MG63 (cell line): ENCODE data around the gene TRIM34. TPM values are rescaled to one million over a fixed set of nuclear protein-coding genes. Genes with fewer than 3 reads are reported as not detected.
"Not testable (repeated sequence)": the region's sequence is repeated elsewhere in the genome, so short reads cannot be mapped to it uniquely, and the experiment has no call there.

Experiments
- DNase-seq: peaks from one replicate; pipeline ENCODE4 v3.0.0-alpha.2; 2020
- H3K27me3 ChIP-seq: fragments of 250-450 bp; sonication (Bioruptor Pico); 2 replicates; pipeline ENCODE4 v1.5.1; 2020; ENCODE audit warnings: mild to moderate bottlenecking, moderate library complexity
- H3K36me3 ChIP-seq: fragments of 250-450 bp; sonication (Bioruptor Pico); 2 replicates; pipeline ENCODE4 v1.5.1; 2020; ENCODE audit warnings: mild to moderate bottlenecking, moderate library complexity
- H3K4me3 ChIP-seq: fragments of 250-450 bp; sonication (Bioruptor Pico); 2 replicates; pipeline ENCODE4 v1.5.1; 2020; ENCODE audit warnings: mild to moderate bottlenecking, moderate library complexity
- H3K9me3 ChIP-seq: fragments of 250-450 bp; sonication (Bioruptor Pico); 2 replicates; pipeline ENCODE4 v1.5.1; 2020; ENCODE audit warnings: mild to moderate bottlenecking, moderate library complexity
- total RNA-seq: library from RNA; depleted of rRNA; stranded (reverse); fragments of >200 nt; shearing (Covaris generic); gene quantifications from 2 replicates; pipeline ENCODE4 v1.2.3, GENCODE V29; 2014; ENCODE audit warnings: low replicate concordance

Gene TRIM34
- total RNA-seq, 1 experiment from 2014 or later, result 10.7 TPM

GRCh38 chr11:5665051-5665570 lies 40.3 kb downstream of the TRIM34 start:
- Histone ChIP-seq H3K27me3 (no peaks in the 10 kb centered on the region), H3K9me3 (no peaks in the 10 kb centered on the region), H3K4me3 (no peak overlapping the region), H3K36me3 (peaks cover 15% of the 10 kb centered on the region)
- no peak for DNase-seq

GRCh38 chr11:5665746-5666401 lies 41.1 kb downstream of the TRIM34 start:
- peaks cover 15% of the 10 kb centered on the region for H3K36me3 ChIP-seq

GRCh38 chr11:5666402-5666793 lies 41.6 kb downstream of the TRIM34 start:
- DNase-seq, result no peak
- Histone ChIP-seq H3K4me3 (no peak overlapping the region), H3K27me3 (no peaks in the 10 kb centered on the region), H3K9me3 (no peaks in the 10 kb centered on the region), H3K36me3 (peaks cover 15% of the 10 kb centered on the region)

More at GRCh38 chr11:5665746-5666401, 41.1 kb downstream of the TRIM34 start:
- no peak overlapping the region for H3K4me3 ChIP-seq
- no peaks in the 10 kb centered on the region for H3K9me3 ChIP-seq
- DNase-seq, result no peak
- no peaks in the 10 kb centered on the region for H3K27me3 ChIP-seq

- DNase-seq, result no peak
- no peak overlapping the region for H3K4me3 ChIP-seq
Observed at GRCh38 chr11:5671831-5672230, 47.0 kb downstream of the TRIM34 start.

GRCh38 chr11:5674391-5674790 lies 49.6 kb downstream of the TRIM34 start:
- H3K9me3 ChIP-seq, result no peaks in the 10 kb centered on the region; the same call in 1 of the 2 replicates

More at GRCh38 chr11:5671831-5672230, 47.0 kb downstream of the TRIM34 start:
- H3K9me3 ChIP-seq, result no peaks in the 10 kb centered on the region
- peaks cover 9% of the 10 kb centered on the region; the same call in 1 of the 2 replicates for H3K36me3 ChIP-seq
- H3K27me3 ChIP-seq, result no peaks in the 10 kb centered on the region

GRCh38 chr11:5679811-5680210 lies 55.0 kb downstream of the TRIM34 start:
- H3K4me3 ChIP-seq, result no peak overlapping the region
- no peaks in the 10 kb centered on the region; the same call in 1 of the 2 replicates for H3K9me3 ChIP-seq
- H3K27me3 ChIP-seq, result no peaks in the 10 kb centered on the region
- no peak for DNase-seq
- H3K36me3 ChIP-seq, result peaks cover 27% of the 10 kb centered on the region

More at GRCh38 chr11:5674391-5674790, 49.6 kb downstream of the TRIM34 start:
- no peak for DNase-seq
- no peak overlapping the region for H3K4me3 ChIP-seq
- peaks cover 23% of the 10 kb centered on the region for H3K36me3 ChIP-seq
- H3K27me3 ChIP-seq, result no peaks in the 10 kb centered on the region

- not testable (repeated sequence) for H3K4me3 ChIP-seq, H3K9me3 ChIP-seq, DNase-seq, H3K27me3 ChIP-seq
- peaks cover 20% of the 10 kb centered on the region for H3K36me3 ChIP-seq
Observed at GRCh38 chr11:5682890-5683441, 58.2 kb downstream of the TRIM34 start.

- H3K27me3 ChIP-seq, H3K9me3 ChIP-seq: not testable (repeated sequence)
- Histone ChIP-seq H3K4me3 (peak overlapping the region; percentile 57), H3K36me3 (peaks cover 15% of the 10 kb centered on the region)
- DNase-seq, result peak; percentile 15
Observed at GRCh38 chr11:5683620-5684019, 58.8 kb downstream of the TRIM34 start.

GRCh38 chr11:5684036-5684645 lies 59.3 kb downstream of the TRIM34 start:
- Histone ChIP-seq H3K9me3 (no peaks in the 10 kb centered on the region), H3K4me3 (peak overlapping the region; percentile 57), H3K36me3 (peaks cover 9% of the 10 kb centered on the region; the same call in 1 of the 2 replicates), H3K27me3 (no peaks in the 10 kb centered on the region)
- DNase-seq, result no peak

GRCh38 chr11:5684646-5685362 lies 60.0 kb downstream of the TRIM34 start, which contains the start of gene TRIM5:
Gene TRIM5, minus strand, starts transcription at chr11:5685074. Its CDS starts 4,897 bp downstream, at chr11:5680177.
- peak; percentile 89 for DNase-seq
- H3K27me3 ChIP-seq, result no peaks in the 10 kb centered on the region
- H3K36me3 ChIP-seq, result peaks cover 5% of the 10 kb centered on the region; the same call in 1 of the 2 replicates
- peak within 1 kb of the TSS; percentile 57 for H3K4me3 ChIP-seq
- no peaks in the 10 kb centered on the region for H3K9me3 ChIP-seq

GRCh38 chr11:5686426-5686825 lies 61.6 kb downstream of the TRIM34 start:
- Histone ChIP-seq H3K36me3 (no peaks in the 10 kb centered on the region), H3K9me3 (no peaks in the 10 kb centered on the region), H3K4me3 (no peak overlapping the region), H3K27me3 (no peaks in the 10 kb centered on the region)
- DNase-seq, result no peak

GRCh38 chr11:5688482-5688881 lies 63.7 kb downstream of the TRIM34 start:
- DNase-seq, result no peak
- Histone ChIP-seq H3K27me3 (no peaks in the 10 kb centered on the region), H3K36me3 (no peaks in the 10 kb centered on the region), H3K9me3 (no peaks in the 10 kb centered on the region), H3K4me3 (no peak overlapping the region)

GRCh38 chr11:5689551-5689983 lies 64.8 kb downstream of the TRIM34 start, which contains the start of gene TRIM22:
Gene TRIM22, plus strand, starts transcription at chr11:5689790. Its CDS starts 6,443 bp downstream, at chr11:5696233.
- peak; percentile 26 for DNase-seq
- Histone ChIP-seq H3K36me3 (no peaks in the 10 kb centered on the region), H3K4me3 (peak within 1 kb of the TSS; percentile 36), H3K9me3 (no peaks in the 10 kb centered on the region), H3K27me3 (no peaks in the 10 kb centered on the region)

- DNase-seq, result no peak
- peak overlapping the region; percentile 36 for H3K4me3 ChIP-seq
- no peaks in the 10 kb centered on the region for H3K27me3 ChIP-seq
- H3K36me3 ChIP-seq, result no peaks in the 10 kb centered on the region
- no peaks in the 10 kb centered on the region for H3K9me3 ChIP-seq
Observed at GRCh38 chr11:5690216-5690615, 65.4 kb downstream of the TRIM34 start.

- no peaks in the 10 kb centered on the region for H3K36me3 ChIP-seq
Observed at GRCh38 chr11:5690736-5691135, 65.9 kb downstream of the TRIM34 start.

GRCh38 chr11:5691238-5691963 lies 66.6 kb downstream of the TRIM34 start:
- DNase-seq, H3K4me3 ChIP-seq, H3K27me3 ChIP-seq, H3K9me3 ChIP-seq, H3K36me3 ChIP-seq: not testable (repeated sequence)

More at GRCh38 chr11:5690736-5691135, 65.9 kb downstream of the TRIM34 start:
- no peaks in the 10 kb centered on the region for H3K9me3 ChIP-seq
- DNase-seq, result no peak
- no peaks in the 10 kb centered on the region for H3K27me3 ChIP-seq
- H3K4me3 ChIP-seq, result peak overlapping the region; percentile 36
